Measurements from ENCODE around the gene KLHL22. TPM values are rescaled to one million over a fixed set of nuclear protein-coding genes. Genes with fewer than 3 reads are reported as not detected.

Gene KLHL22
- total RNA-seq, 4 donors from 2014 or later: 24.1 to 32.2 (median 28.4) TPM

- TF ChIP-seq POLR2A (IDR thresholded peaks at IDR 0.05): no peak
- TF ChIP-seq, protein P1, sequence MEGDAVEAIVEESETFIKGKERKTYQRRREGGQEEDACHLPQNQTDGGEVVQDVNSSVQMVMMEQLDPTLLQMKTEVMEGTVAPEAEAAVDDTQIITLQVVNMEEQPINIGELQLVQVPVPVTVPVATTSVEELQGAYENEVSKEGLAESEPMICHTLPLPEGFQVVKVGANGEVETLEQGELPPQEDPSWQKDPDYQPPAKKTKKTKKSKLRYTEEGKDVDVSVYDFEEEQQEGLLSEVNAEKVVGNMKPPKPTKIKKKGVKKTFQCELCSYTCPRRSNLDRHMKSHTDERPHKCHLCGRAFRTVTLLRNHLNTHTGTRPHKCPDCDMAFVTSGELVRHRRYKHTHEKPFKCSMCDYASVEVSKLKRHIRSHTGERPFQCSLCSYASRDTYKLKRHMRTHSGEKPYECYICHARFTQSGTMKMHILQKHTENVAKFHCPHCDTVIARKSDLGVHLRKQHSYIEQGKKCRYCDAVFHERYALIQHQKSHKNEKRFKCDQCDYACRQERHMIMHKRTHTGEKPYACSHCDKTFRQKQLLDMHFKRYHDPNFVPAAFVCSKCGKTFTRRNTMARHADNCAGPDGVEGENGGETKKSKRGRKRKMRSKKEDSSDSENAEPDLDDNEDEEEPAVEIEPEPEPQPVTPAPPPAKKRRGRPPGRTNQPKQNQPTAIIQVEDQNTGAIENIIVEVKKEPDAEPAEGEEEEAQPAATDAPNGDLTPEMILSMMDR (IDR thresholded peaks at IDR 0.05 in 4 of 5, conservative IDR thresholded peaks at IDR 0.05 in 1 of 5): peak; percentile 19 to 61 (median 47)
- peak overlapping the region; percentile 25 to 50 (median 37) for H3K4me3 ChIP-seq
- ATAC-seq (peak; percentile 59 to 77), DNase-seq (peak in 1 of 2 donors; percentile 34)
- intact Hi-C loops (cut with DNase I; ENCODE audit: low total_unique reads): loop anchor here (1.0 kb wide), 1 partner anchor 64 kb away; the partner anchor contains the start of gene KLHL22
- peaks cover 6 to 13% (median 12%) of the 10 kb centered on the region in 3 donors for H3K27me3 ChIP-seq
- H3K27ac ChIP-seq: no peak overlapping the region
- in situ Hi-C loops (cut with MboI; ENCODE audit: low sequenced_read_pairs in 4 of 4): loop anchor here in 1 of 4 donors (25.0 kb wide), 1 partner anchor 256 kb away; no protein-coding TSS in a partner anchor
- H3K4me1 ChIP-seq: peaks cover 0 to 6% of the 10 kb centered on the region in 2 donors
- no peaks in the 10 kb centered on the region for H3K9me3 ChIP-seq
- H3K36me3 ChIP-seq: no peaks in the 10 kb centered on the region
Observed at GRCh38 chr22:20430720-20431510, 64.7 kb downstream of the KLHL22 start.

DNA sequence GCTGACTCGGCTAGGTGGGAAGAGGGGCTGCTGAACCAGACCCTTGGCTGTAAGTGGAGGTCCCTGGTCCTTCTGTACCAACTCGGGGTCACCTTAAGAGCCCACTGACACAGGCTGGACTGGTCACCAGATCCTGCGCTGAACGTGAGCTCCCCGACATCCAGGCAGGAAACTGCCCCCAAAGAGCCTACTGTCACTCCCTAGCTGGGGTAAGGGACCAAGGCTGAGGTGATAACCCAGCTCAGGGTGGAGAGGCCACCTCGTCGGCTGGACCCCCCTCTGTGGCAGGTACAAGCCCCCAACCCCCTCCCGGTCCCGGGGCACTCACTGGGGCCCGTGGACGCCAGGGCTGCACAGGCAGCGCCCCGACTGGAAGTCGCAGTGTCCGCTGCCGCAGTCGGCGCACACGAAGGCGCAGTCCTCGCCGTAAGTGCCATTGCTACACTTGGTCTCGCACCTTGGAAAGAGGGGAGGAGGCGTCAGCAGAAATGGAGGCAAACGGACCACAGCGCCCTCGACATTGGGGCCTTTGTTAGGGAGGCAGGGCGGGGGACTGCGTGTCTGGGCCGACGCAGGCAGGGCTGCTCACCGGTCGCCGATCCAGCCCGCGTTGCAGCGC is 65.4 kb downstream of the KLHL22 start:
- Histone ChIP-seq H3K27me3 (peaks cover 1 to 8% (median 6%) of the 10 kb centered on the region in 3 donors), H3K36me3 (no peaks in the 10 kb centered on the region), H3K4me3 (peak overlapping the region in 2 of 4 donors; percentile 28 to 50), H3K4me1 (peaks cover 0 to 4% of the 10 kb centered on the region in 2 donors), H3K9me3 (no peaks in the 10 kb centered on the region), H3K27ac (no peak overlapping the region)
- no peak for ATAC-seq
- in situ Hi-C loops (cut with MboI; ENCODE audit: low sequenced_read_pairs in 4 of 4) (loop anchor here in 1 of 4 donors (25.0 kb wide), 1 partner anchor 257 kb away; no protein-coding TSS in a partner anchor), intact Hi-C loops (cut with DNase I; ENCODE audit: low total_unique reads) (no loop called here)
- TF ChIP-seq, protein P1 (IDR thresholded peaks at IDR 0.05 in 4 of 5, conservative IDR thresholded peaks at IDR 0.05 in 1 of 5): no peak
- TF ChIP-seq POLR2A (IDR thresholded peaks at IDR 0.05): no peak
- DNase-seq: no peak

DNA sequence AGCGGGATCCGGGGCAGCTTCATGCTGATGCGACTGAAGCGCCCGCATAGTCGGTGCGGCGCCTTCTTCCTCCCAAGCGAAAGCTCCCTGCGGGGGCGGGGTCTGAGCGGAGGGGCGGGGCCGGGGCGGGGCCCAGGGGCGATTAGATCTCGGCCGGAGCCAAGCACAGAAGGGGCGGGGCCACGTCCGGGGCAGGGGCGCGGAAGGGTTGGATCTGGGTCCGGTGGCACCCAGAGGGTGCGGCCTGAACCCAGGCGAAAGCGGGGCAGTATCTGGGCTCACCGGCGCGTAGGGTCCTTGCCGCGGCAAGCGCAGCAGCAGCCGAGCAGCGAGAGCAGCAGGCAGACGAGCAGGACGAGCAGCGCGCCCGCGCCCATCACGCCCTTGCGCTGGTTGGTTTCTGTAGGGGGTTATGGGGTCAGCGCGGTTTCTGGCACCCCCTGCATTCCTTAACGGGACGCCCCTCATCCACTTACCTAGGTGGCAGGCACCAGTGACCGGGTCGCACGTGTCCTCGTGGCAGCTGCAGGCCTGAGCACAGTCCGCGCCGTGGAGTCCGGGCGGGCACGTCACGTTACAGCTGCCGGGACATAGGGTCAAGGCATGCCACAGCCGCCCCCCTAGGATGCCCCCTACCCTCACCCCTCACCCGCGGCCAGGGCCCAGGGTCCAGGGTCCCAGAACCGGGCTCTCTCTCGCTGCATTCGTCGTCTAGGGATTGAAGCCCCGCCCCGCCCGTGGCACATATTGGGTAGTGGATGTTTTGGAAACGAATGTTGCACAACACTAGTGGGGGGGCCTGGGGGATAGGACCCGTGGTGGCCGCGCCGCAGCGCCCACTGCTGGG is 66.1 kb downstream of the KLHL22 start:
- intact Hi-C loops (cut with DNase I; ENCODE audit: low total_unique reads): loop anchor here (10.0 kb wide), 1 partner anchor 145 kb away; no protein-coding TSS in a partner anchor
- no peaks in the 10 kb centered on the region for H3K9me3 ChIP-seq
- peaks cover 0 to 4% of the 10 kb centered on the region in 2 donors for H3K4me1 ChIP-seq
- no peak overlapping the region for H3K4me3 ChIP-seq
- no peak overlapping the region for H3K27ac ChIP-seq
- in situ Hi-C loops (cut with MboI; ENCODE audit: low sequenced_read_pairs in 4 of 4): loop anchor here in 1 of 4 donors (25.0 kb wide), 1 partner anchor 258 kb away; no protein-coding TSS in a partner anchor
- no peaks in the 10 kb centered on the region for H3K36me3 ChIP-seq
- H3K27me3 ChIP-seq: peaks cover 0 to 5% (median 3%) of the 10 kb centered on the region in 3 donors
- DNase-seq (no peak), ATAC-seq (no peak)
- TF ChIP-seq POLR2A (IDR thresholded peaks at IDR 0.05): no peak
- TF ChIP-seq, protein P1 (IDR thresholded peaks at IDR 0.05 in 4 of 5, conservative IDR thresholded peaks at IDR 0.05 in 1 of 5): no peak

Measured in gastrocnemius medialis (tissue), 4 donors.